K562 (cell line): Measurements from ENCODE around the gene CELF6. TPM values are rescaled to one million over a fixed set of nuclear protein-coding genes. Genes with fewer than 3 reads are reported as not detected.

Experiments used
- ADNP ChIP-seq: fragments of 200-800 bp; sonication (Bioruptor generic); IDR thresholded peaks from 2 replicates; pipeline ENCODE4 v1.6.1; 2016; ENCODE audit warnings: missing genetic modification characterization, missing compliant biosample characterization
- ARHGAP35 ChIP-seq: fragments of 450-650 bp; IDR thresholded peaks from 2 replicates; pipeline ENCODE4 v1.6.1; 2018; ENCODE audit not compliant: partially characterized antibody
- CTCFL ChIP-seq: IDR thresholded peaks from 2 replicates; pipeline ENCODE4 v1.6.1; 2011; ENCODE audit warnings: borderline replicate concordance, low read depth, mild to moderate bottlenecking, moderate library complexity, low read length; ENCODE audit not compliant: insufficient read depth, poor library complexity, severe bottlenecking
- FOS ChIP-seq: IDR thresholded peaks from 3 replicates; pipeline ENCODE4 v1.6.1; 2011; ENCODE audit not compliant: insufficient read length; ENCODE audit errors: extremely low read depth
- FOXP1 ChIP-seq: sonication (generic); formaldehyde crosslinking; IDR thresholded peaks from 2 replicates; pipeline ENCODE4 v1.8.0; 2022; ENCODE audit warnings: mild to moderate bottlenecking, missing genetic modification reagents
- GATAD2A ChIP-seq: fragments of 450-650 bp; IDR thresholded peaks from 2 replicates; pipeline ENCODE4 v1.6.1; 2017
- HOXB6 ChIP-seq: fragments of 250-450 bp; sonication (Bioruptor Pico); IDR thresholded peaks from 2 replicates; pipeline ENCODE4 v1.5.1; 2022; ENCODE audit warnings: mild to moderate bottlenecking, borderline replicate concordance
- JUND ChIP-seq, 2 experiments: IDR thresholded peaks; 2 replicates in 1 of 2; 3 replicates in 1 of 2; pipeline ENCODE4 v1.6.1; 2011; ENCODE audit warnings: borderline replicate concordance in 2 of 2, low read depth in 2 of 2, low read length in 2 of 2, improper control_type of control experiment in 1 of 2, missing biosample characterization in 1 of 2, missing genetic modification characterization in 1 of 2, missing genetic modification reagents in 1 of 2
- MNT ChIP-seq, 2 experiments: fragments of 450-650 bp; conservative IDR thresholded peaks; 2 replicates each; pipeline ENCODE4 v1.6.1; 2017; ENCODE audit warnings: mild to moderate bottlenecking in 2 of 2, moderate library complexity in 2 of 2
- NFYB ChIP-seq: IDR thresholded peaks from 2 replicates; pipeline ENCODE4 v1.6.1; 2011; ENCODE audit warnings: mild to moderate bottlenecking, moderate library complexity; ENCODE audit not compliant: insufficient read length; ENCODE audit errors: extremely low read depth
- RCOR1 ChIP-seq, 2 experiments: IDR thresholded peaks; 2 replicates each; pipeline ENCODE4 v1.6.1; 2012; ENCODE audit warnings: low read depth in 2 of 2, low read length in 2 of 2, borderline replicate concordance in 1 of 2, improper control_type of control experiment in 1 of 2
- SREBF2 ChIP-seq: sonication (generic); formaldehyde crosslinking; IDR thresholded peaks from 2 replicates; pipeline ENCODE4 v1.4.0; 2020; ENCODE audit warnings: mild to moderate bottlenecking, missing genetic modification reagents
- ZNF274 ChIP-seq: IDR thresholded peaks from 2 replicates; pipeline ENCODE4 v1.6.1; 2011; ENCODE audit warnings: low read depth, mild to moderate bottlenecking, low read length, moderate library complexity, borderline replicate concordance
- ZNF57 ChIP-seq: fragments of 450-650 bp; formaldehyde crosslinking; IDR thresholded peaks from 2 replicates; pipeline ENCODE4 v1.4.0; 2020; ENCODE audit warnings: mild to moderate bottlenecking, moderate library complexity
- ZNF589 ChIP-seq: fragments of 200-800 bp; sonication (Bioruptor generic); IDR thresholded peaks from 2 replicates; pipeline ENCODE4 v1.6.1; 2016; ENCODE audit warnings: low read depth, missing genetic modification characterization, missing compliant biosample characterization
- ZNF639 ChIP-seq, 2 experiments: fragments of 200-800 bp in 1 of 2; sonication (Bioruptor generic) in 1 of 2; sonication (generic) in 1 of 2; formaldehyde crosslinking in 1 of 2; IDR thresholded peaks in 1 of 2; conservative IDR thresholded peaks in 1 of 2; 2 replicates each; pipeline versions ENCODE4 v1.5.0 to v1.6.1; 2016 to 2020; ENCODE audit warnings: missing compliant biosample characterization in 1 of 2, missing genetic modification characterization in 1 of 2, missing genetic modification reagents in 1 of 2
- polyA plus RNA-seq, 8 experiments: library from polyadenylated mRNA; depleted of rRNA in 4 of 8; stranded (reverse) in 5 of 8; unstranded in 3 of 8; fragments of >200 nt; fragmentation: Nextera tagmentation in 2 of 8; fragmentation: Illumina TruSeq in 1 of 8; extraction: Ambion mirVana in 2 of 8; extraction: Trizol in 1 of 8; gene quantifications; 2 replicates each; pipeline versions ENCODE4 v1.2.1 to v1.2.3, GENCODE V29; 2011 to 2014; ENCODE audit warnings: inconsistent platforms in 1 of 8, missing spikeins in 1 of 8
- total RNA-seq, 7 experiments: library from RNA; depleted of rRNA in 6 of 7; stranded (reverse); fragments of >200 nt in 6 of 7; fragmentation: Illumina TruSeq in 2 of 7; extraction: Trizol in 2 of 7; gene quantifications; 2 replicates each; pipeline versions ENCODE4 v1.2.1 to v1.2.3, GENCODE V29; 2011 to 2021; ENCODE audit warnings: low replicate concordance in 1 of 7
- TF ChIP-seq, protein P1 (sequence below), 2 experiments: IDR thresholded peaks in 1 of 2; conservative IDR thresholded peaks in 1 of 2; 2 replicates each; pipeline ENCODE4 v1.6.1; 2016; ENCODE audit warnings: low read depth in 2 of 2, mild to moderate bottlenecking in 1 of 2, missing compliant biosample characterization in 1 of 2, missing genetic modification characterization in 1 of 2, moderate library complexity in 1 of 2

The CELF6 gene
- total and polyA plus RNA-seq, 9 of the 15 experiments (the other 6 are each of a cell fraction or from before 2014, with no cell fraction given) = 0.01 to 0.11 TPM; not detected in 7

DNA sequence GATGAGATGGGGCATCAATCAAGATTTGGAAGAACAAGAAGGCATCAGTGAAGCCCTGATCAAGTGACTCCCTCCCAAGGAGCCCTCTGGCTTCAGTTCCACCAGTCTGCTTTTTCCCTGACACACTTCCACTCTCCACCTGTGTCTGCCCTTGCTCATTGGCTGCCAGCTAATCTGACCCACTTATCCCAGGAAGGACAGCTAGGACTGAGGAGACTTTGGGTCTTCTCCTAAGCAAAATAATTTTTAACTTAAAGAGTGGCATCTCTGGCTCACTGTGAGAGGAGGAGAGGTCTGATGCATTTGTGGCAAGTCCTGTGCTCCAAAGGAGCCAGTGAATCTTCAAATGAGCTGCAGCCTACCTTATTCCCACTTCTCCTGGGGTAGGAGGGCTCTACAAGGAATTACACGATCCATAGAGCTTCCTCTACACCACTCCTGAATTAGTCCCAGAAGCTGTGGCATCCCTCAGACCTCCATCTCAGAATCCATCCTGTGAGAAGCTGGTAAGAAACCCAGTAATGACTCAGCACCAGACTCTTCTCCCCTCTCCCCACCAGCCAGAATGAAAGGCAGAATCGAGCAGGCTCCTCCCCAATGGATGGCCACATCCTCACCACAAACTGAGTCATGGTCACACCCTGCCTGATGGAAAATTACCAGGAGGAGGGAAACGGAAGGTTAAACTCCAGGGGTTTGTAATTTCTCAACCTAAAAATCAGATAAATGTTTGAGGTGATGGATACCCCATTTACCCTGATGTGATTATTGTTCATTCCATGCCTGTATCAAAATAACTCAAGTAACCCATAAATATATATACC, 82.7 kb downstream of the CELF6 start (continued):
- TF ChIP-seq FOS (peak; percentile 49), SREBF2 (no peak), JUND (IDR thresholded peaks at IDR 0.05; ENCODE audit: borderline replicate concordance, low read depth, low read length) (peak; percentile 96), JUND (tag; IDR thresholded peaks at IDR 0.05; ENCODE audit: borderline replicate concordance, low read depth, low read length) (peak; percentile 94), CTCFL (no peak), GATAD2A (no peak), ZNF639 (CRISPR knock-in tag; conservative IDR thresholded peaks at IDR 0.05 in 1 of 2, IDR thresholded peaks at IDR 0.05 in 1 of 2) (peak in 1 of 2 experiments; percentile 48; a peak in 1 of 4 replicates), NFYB (no peak), RCOR1 (IDR thresholded peaks at IDR 0.05; ENCODE audit: borderline replicate concordance in 1 of 2, low read depth in 2 of 2, low read length in 2 of 2) (peak; percentile 67 to 95; a peak in 3 of 4 replicates), ZNF589 (CRISPR knock-in tag) (no peak), MNT (conservative IDR thresholded peaks at IDR 0.05) (peak in 1 of 2 experiments; percentile 27; a peak in 1 of 4 replicates), ADNP (tag) (no peak), ARHGAP35 (no peak), FOXP1 (CRISPR knock-in tag) (no peak), ZNF57 (no peak), HOXB6 (CRISPR knock-in tag) (no peak), ZNF274 (no peak)
- TF ChIP-seq, protein P1, sequence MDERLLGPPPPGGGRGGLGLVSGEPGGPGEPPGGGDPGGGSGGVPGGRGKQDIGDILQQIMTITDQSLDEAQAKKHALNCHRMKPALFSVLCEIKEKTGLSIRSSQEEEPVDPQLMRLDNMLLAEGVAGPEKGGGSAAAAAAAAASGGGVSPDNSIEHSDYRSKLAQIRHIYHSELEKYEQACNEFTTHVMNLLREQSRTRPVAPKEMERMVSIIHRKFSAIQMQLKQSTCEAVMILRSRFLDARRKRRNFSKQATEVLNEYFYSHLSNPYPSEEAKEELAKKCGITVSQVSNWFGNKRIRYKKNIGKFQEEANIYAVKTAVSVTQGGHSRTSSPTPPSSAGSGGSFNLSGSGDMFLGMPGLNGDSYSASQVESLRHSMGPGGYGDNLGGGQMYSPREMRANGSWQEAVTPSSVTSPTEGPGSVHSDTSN (CRISPR knock-in tag; IDR thresholded peaks at IDR 0.05; ENCODE audit: low read depth) = no peak
- TF ChIP-seq, protein P1 (tag; conservative IDR thresholded peaks at IDR 0.05; ENCODE audit: low read depth) = no peak
